Activated B cell treated with CpG ODN at 0.5 μM for 24 hours (primary cell): Measurements from ENCODE around the gene ADGRL4. TPM values are rescaled to one million over a fixed set of nuclear protein-coding genes. Genes with fewer than 3 reads are reported as not detected.
"Not testable (repeated sequence)": the region's sequence is repeated elsewhere in the genome, so short reads cannot be mapped to it uniquely, and the experiment has no call there.

Experiments
- ATAC-seq: fragments of 200-7000 bp; cut with Tn5 transposase; one replicate; pipeline ENCODE4 v1.10.0; 2021; ENCODE audit warnings: low read depth, mild to moderate bottlenecking, moderate library complexity
- CTCF ChIA-PET: fragments of 350-600 bp; sonication (Branson Sonifier 250); formaldehyde crosslinking; loops from one replicate; lab custom pipeline; 2021; ENCODE audit warnings: antibody characterized with exemption; lab: Charles Lee
- POLR2A ChIA-PET: fragments of 350-600 bp; sonication (Branson Sonifier 250); formaldehyde crosslinking; loops from one replicate; lab custom pipeline; 2021; ENCODE audit warnings: antibody characterized with exemption; lab: Charles Lee
- DNase-seq: peaks from one replicate; pipeline ENCODE4 v3.0.0; 2022
- H3K27ac Mint-ChIP-seq: one replicate; pipeline ENCODE4 v1.8.0; 2020; ENCODE audit warnings: mixed read lengths
- H3K27me3 Mint-ChIP-seq: one replicate; pipeline ENCODE4 v1.8.0; 2021; ENCODE audit warnings: mixed read lengths
- H3K36me3 Mint-ChIP-seq: one replicate; pipeline ENCODE4 v1.8.0; 2021; ENCODE audit warnings: low read depth, mixed read lengths
- H3K4me1 Mint-ChIP-seq: one replicate; pipeline ENCODE4 v1.8.0; 2021; ENCODE audit warnings: mixed read lengths
- H3K4me3 Mint-ChIP-seq: one replicate; pipeline ENCODE4 v1.8.0; 2020; ENCODE audit warnings: mild to moderate bottlenecking, mixed read lengths
- H3K9me3 Mint-ChIP-seq: one replicate; pipeline ENCODE4 v1.8.0; 2020; ENCODE audit warnings: mixed read lengths
- CTCF ChIP-seq: fragments of 200-600 bp; IDR thresholded peaks from one replicate; pipeline ENCODE4 v1.8.0; 2022; ENCODE audit warnings: antibody characterized with exemption, mild to moderate bottlenecking
- intact Hi-C: fragments of 100-400 bp; cut with micrococcal nuclease; formaldehyde crosslinking; loops from one replicate; pipeline ENCODE4 v1.15.1; 2024
- total RNA-seq: library from RNA; stranded (reverse); gene quantifications from 2 replicates; pipeline ENCODE4 v1.2.3, GENCODE V29; 2022

The ADGRL4 gene
- total RNA-seq, 1 donor from 2014 or later, result not detected

GRCh38 chr1:78987042-78987441 is 19.5 kb downstream of the ADGRL4 start:
- intact Hi-C loops, result no loop called here
- Mint-ChIP-seq H3K27me3 (no peaks in the 10 kb centered on the region), H3K9me3 (no peaks in the 10 kb centered on the region), H3K27ac (no peak overlapping the region), H3K4me3 (no peak overlapping the region), H3K36me3 (no peaks in the 10 kb centered on the region), H3K4me1 (no peaks in the 10 kb centered on the region)
- CTCF ChIA-PET, result no interaction called here
- DNase-seq, result no peak
- no peak for TF ChIP-seq CTCF
- POLR2A ChIA-PET, result no interaction called here
- no peak for ATAC-seq

GRCh38 chr1:78980511-78980910 is 26.0 kb downstream of the ADGRL4 start:
- POLR2A ChIA-PET, result no interaction called here
- intact Hi-C loops, result no loop called here
- Mint-ChIP-seq H3K27me3 (no peaks in the 10 kb centered on the region), H3K4me1 (no peaks in the 10 kb centered on the region), H3K4me3 (no peak overlapping the region), H3K9me3 (no peaks in the 10 kb centered on the region), H3K36me3 (no peaks in the 10 kb centered on the region), H3K27ac (no peak overlapping the region)
- ATAC-seq, result no peak
- no peak for TF ChIP-seq CTCF
- CTCF ChIA-PET, result no interaction called here
- no peak for DNase-seq

GRCh38 chr1:78972723-78973122 is 33.8 kb downstream of the ADGRL4 start:
- ChIA-PET CTCF (no interaction called here), POLR2A (no interaction called here)
- no peak for TF ChIP-seq CTCF
- Mint-ChIP-seq H3K4me3 (no peak overlapping the region), H3K36me3 (no peaks in the 10 kb centered on the region), H3K9me3 (no peaks in the 10 kb centered on the region), H3K27ac (no peak overlapping the region), H3K4me1 (no peaks in the 10 kb centered on the region), H3K27me3 (no peaks in the 10 kb centered on the region)
- intact Hi-C loops, result no loop called here
- DNase-seq (no peak), ATAC-seq (no peak)

GRCh38 chr1:78967091-78967490 is 39.4 kb downstream of the ADGRL4 start:
- ATAC-seq, H3K36me3 Mint-ChIP-seq, H3K4me1 Mint-ChIP-seq, H3K9me3 Mint-ChIP-seq, H3K27me3 Mint-ChIP-seq, DNase-seq, H3K27ac Mint-ChIP-seq, CTCF ChIA-PET, H3K4me3 Mint-ChIP-seq, POLR2A ChIA-PET, intact Hi-C loops: not testable (repeated sequence)

- TF ChIP-seq CTCF, result no peak
- Mint-ChIP-seq H3K36me3 (no peaks in the 10 kb centered on the region), H3K4me1 (no peaks in the 10 kb centered on the region), H3K27ac (no peak overlapping the region), H3K27me3 (no peaks in the 10 kb centered on the region), H3K4me3 (no peak overlapping the region), H3K9me3 (no peaks in the 10 kb centered on the region)
- intact Hi-C loops, result no loop called here
- POLR2A ChIA-PET, result no interaction called here
- no peak for ATAC-seq
- no peak for DNase-seq
- CTCF ChIA-PET, result no interaction called here
These were observed 47.8 kb downstream of the ADGRL4 start for GRCh38 chr1:78958711-78959110.

GRCh38 chr1:78950826-78951225 is 55.7 kb downstream of the ADGRL4 start:
- Mint-ChIP-seq H3K4me3 (no peak overlapping the region), H3K27ac (no peak overlapping the region), H3K4me1 (no peaks in the 10 kb centered on the region), H3K36me3 (no peaks in the 10 kb centered on the region), H3K27me3 (no peaks in the 10 kb centered on the region), H3K9me3 (no peaks in the 10 kb centered on the region)
- intact Hi-C loops, result no loop called here
- ChIA-PET CTCF (no interaction called here), POLR2A (no interaction called here)
- ATAC-seq, result no peak
- no peak for TF ChIP-seq CTCF
- no peak for DNase-seq
